ENCODE data around the gene ZBTB2.
A peak's percentile ranks its signal among the peaks of the same experiment; 100 is the strongest.
"Not testable (repeated sequence)": the region's sequence is repeated elsewhere in the genome, so short reads cannot be mapped to it uniquely, and the experiment has no call there.

ZBTB2 gene

DNA sequence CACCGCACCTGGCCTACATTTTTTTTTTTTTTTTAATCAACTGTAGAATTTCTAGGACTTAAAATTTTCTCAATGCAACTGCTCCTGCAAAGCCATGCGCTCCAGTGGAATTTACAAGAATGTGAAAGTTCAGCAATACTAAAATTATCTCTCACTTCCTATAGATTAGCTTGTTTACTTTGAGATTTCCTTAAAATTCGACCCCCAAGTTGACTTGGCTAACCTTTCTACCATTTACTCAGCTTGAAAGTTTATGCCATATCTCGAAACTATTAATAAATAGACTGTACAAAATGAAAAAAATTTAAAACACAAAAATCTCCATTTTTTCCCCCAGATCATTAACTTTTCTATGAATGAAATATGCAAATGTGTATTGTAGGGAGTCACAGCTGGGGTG lies 64.3 kb downstream of the ZBTB2 start:
- no peak for DNase-seq (ENCODE audit: low spot score)

- DNase-seq (ENCODE audit: low spot score), result no peak
Measured at GRCh38 chr6:151326116-151326825, 65.1 kb downstream of the ZBTB2 start.

DNA sequence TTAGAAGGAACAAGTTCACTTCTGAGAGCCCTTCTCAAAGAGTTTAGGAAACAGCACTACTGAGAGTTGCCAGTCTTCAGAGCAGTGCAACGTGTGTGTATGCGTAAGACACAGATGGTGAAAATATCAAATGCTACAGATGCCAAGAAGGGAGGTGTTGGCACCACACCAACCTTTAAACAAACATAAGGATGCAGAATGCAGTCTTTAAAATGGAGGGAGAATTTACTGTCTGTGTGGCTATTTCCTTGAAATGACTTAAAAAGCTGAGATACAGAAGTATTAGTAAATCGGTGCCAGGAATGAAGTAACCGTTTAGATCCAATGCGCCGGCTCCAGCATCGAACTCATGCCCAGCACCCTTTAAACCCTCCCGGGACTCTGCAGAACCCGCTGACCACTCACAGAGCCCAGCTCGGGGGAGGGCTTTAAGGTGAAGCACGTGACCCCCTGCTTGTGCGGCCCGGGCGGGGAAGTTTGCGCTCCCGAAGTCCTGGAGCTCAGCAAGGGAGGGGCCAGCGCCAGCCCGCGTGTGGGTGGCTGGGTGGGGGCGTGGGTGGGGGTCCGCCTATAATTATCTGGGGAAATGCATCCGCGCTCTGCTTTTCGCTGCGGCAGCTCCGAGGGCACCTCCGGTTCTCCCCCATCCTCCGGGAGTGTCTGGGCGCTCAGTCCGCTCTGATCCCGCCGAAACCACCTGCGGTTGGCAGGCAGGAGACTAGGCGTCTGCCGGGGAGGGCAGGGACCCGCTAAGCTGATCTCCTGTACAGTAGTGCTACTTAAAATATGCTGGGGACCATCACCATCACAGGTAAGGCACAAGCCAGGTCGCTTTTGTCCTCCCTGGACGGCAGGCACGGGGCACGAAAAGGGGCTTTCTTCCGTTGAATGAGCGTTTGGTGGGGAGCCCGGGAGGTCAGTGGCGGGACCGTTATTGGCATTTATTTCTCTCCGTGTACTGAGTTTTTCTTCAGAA lies 66.0 kb downstream of the ZBTB2 start:
- peak; percentile 50 for DNase-seq (ENCODE audit: low spot score)

- DNase-seq (ENCODE audit: low spot score), result no peak
Measured at GRCh38 chr6:151324488-151324825, 66.9 kb downstream of the ZBTB2 start.

- peak; percentile 89 for DNase-seq (ENCODE audit: low spot score)
Measured at GRCh38 chr6:151323791-151324487, 67.4 kb downstream of the ZBTB2 start.

DNA sequence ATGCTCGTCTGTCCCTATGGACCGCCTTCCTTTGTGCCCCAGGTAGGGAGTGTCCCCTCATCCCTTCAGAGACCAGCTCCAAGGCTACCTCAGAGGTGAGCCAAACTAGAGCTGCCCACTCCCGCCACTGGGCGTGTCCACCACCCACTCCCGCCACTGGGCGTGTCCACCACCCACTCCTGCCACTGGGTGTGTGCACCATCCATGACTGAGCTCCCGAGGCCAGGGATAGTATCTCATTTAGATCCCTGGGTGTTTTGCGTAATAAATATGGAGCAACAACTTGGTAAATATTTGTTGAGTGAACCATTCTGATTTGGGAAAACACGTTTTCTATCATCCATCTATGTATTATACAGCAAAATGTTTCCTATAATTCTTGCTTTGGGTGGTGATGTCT lies 68.8 kb downstream of the ZBTB2 start:
- DNase-seq (ENCODE audit: low spot score), result no peak

- no peak for DNase-seq (ENCODE audit: low spot score)
Measured at GRCh38 chr6:151321438-151321837, 69.9 kb downstream of the ZBTB2 start.

GRCh38 chr6:151320140-151320539 lies 71.2 kb downstream of the ZBTB2 start:
- DNase-seq (ENCODE audit: low spot score), result no peak

- no peak for DNase-seq (ENCODE audit: low spot score)
Measured at GRCh38 chr6:151317995-151318365, 73.4 kb downstream of the ZBTB2 start.

DNA sequence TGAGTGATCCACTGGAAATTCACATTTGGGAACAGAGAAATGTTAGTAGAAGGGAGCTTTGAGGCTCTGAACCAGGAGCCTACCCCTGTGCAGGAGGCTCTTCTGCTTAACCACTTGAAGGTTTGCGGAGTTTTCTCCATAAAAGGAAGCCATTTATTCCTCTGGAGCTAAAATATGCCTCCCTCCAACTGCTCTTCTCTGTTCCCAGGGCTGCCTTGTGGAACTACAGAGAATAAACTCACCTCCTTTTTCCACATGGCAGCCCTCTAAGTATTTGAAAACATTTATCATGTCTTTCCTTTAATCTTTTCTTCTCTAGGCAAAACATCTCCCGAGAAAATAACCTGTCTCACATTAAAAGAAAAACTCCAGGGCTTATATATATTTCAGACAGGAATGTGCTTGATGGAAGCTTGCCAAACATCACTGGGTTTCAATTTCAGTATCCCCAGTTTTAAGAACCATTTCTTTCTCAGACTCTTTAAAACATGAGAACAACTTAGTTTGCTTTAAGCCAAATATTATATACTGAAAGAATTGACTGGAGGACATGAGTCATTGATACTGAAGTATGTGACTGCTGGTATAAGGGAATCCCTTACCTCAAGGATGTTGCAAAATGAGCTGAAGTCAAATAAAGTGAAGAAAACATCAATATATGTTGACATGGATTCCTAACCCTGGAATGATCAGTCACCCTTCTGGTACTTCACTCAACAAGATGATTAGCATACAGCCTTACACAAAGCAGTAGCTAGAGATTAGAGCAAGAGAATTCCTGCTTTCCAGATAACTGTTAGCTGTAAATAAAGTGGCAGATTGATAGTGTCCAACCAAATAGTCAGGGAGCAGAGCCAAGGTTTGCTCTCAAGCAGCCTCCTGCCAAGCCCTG lies 74.0 kb downstream of the ZBTB2 start:
- no peak for DNase-seq (ENCODE audit: low spot score)

DNA sequence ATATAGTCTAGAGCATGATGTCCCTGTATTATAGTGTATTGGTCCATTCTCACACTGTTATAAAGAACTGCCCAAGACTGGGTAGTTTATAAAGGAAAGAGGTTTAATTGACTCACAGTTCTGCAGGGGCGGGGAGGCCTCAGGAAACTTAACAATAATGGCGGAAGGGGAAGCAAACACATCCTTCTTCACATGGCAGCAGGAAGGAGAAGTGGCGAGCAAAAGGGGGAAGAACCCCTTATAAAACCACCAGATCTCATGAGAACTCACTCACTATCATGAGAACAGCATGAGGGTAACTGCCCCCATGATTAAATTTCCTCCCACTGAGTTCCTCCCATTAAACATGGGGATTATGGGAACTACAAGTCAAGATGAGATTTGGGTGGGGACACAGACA lies 75.7 kb downstream of the ZBTB2 start:
- not testable (repeated sequence) for DNase-seq (ENCODE audit: low spot score)
